ENCODE results near the gene DPPA4.
A peak's percentile ranks its signal among the peaks of the same experiment; 100 is the strongest.
"Not testable (repeated sequence)": the region's sequence is repeated elsewhere in the genome, so short reads cannot be mapped to it uniquely, and the experiment has no call there.

Gene DPPA4

GRCh38 chr3:109337393-109337792 is at the start of gene DPPA4:
TSS of gene DPPA4 (minus strand) at chr3:109337546. CDS start at chr3:109337517, 29 bp downstream.
- peaks cover 22% of the 10 kb centered on the region for H3K4me1 Mint-ChIP-seq
- peaks cover 40% of the 10 kb centered on the region for H3K27me3 Mint-ChIP-seq
- no peak within 1 kb of the TSS for H3K27ac Mint-ChIP-seq
- DNase-seq: no peak
- no peaks in the 10 kb centered on the region for H3K9me3 Mint-ChIP-seq
- no peak for ATAC-seq
- peak within 1 kb of the TSS; percentile 74 to 93 for H3K4me3 Mint-ChIP-seq

- H3K4me3 Mint-ChIP-seq: no peak overlapping the region
- H3K4me1 Mint-ChIP-seq: no peaks in the 10 kb centered on the region
- H3K9me3 Mint-ChIP-seq: no peaks in the 10 kb centered on the region
- H3K27ac Mint-ChIP-seq: no peak overlapping the region
- ATAC-seq (no peak), DNase-seq (no peak)
- H3K27me3 Mint-ChIP-seq: no peaks in the 10 kb centered on the region
These were observed 48.3 kb upstream of the DPPA4 start for GRCh38 chr3:109385442-109386318.

- no peak overlapping the region for H3K4me3 Mint-ChIP-seq
- no peaks in the 10 kb centered on the region for H3K27me3 Mint-ChIP-seq
- ATAC-seq (no peak), DNase-seq (no peak)
- no peak overlapping the region for H3K27ac Mint-ChIP-seq
- H3K9me3 Mint-ChIP-seq: no peaks in the 10 kb centered on the region
- no peaks in the 10 kb centered on the region for H3K4me1 Mint-ChIP-seq
These were observed 46.8 kb upstream of the DPPA4 start for GRCh38 chr3:109384164-109384563.

- no peak overlapping the region for H3K4me3 Mint-ChIP-seq
- no peaks in the 10 kb centered on the region for H3K27me3 Mint-ChIP-seq
- no peak overlapping the region for H3K27ac Mint-ChIP-seq
- no peak for DNase-seq
- ATAC-seq: no peak
- no peaks in the 10 kb centered on the region for H3K4me1 Mint-ChIP-seq
- H3K9me3 Mint-ChIP-seq: no peaks in the 10 kb centered on the region
These were observed 45.2 kb upstream of the DPPA4 start for GRCh38 chr3:109382588-109382987.

- ATAC-seq: no peak
- Mint-ChIP-seq H3K9me3 (no peaks in the 10 kb centered on the region), H3K4me1 (no peaks in the 10 kb centered on the region), H3K27me3 (no peaks in the 10 kb centered on the region), H3K4me3 (no peak overlapping the region), H3K27ac (no peak overlapping the region)
- DNase-seq: no peak
These were observed 38.6 kb upstream of the DPPA4 start for GRCh38 chr3:109375975-109376374.

GRCh38 chr3:109374434-109374833 is 37.1 kb upstream of the DPPA4 start:
- not testable (repeated sequence) for DNase-seq, H3K9me3 Mint-ChIP-seq, ATAC-seq, H3K4me3 Mint-ChIP-seq, H3K4me1 Mint-ChIP-seq, H3K27me3 Mint-ChIP-seq
- H3K27ac Mint-ChIP-seq: peak overlapping the region in 1 of 2 donors; percentile 48

GRCh38 chr3:109373933-109374332 is 36.6 kb upstream of the DPPA4 start:
- ATAC-seq: no peak
- Mint-ChIP-seq H3K4me1 (no peaks in the 10 kb centered on the region), H3K4me3 (no peak overlapping the region), H3K9me3 (no peaks in the 10 kb centered on the region), H3K27ac (no peak overlapping the region), H3K27me3 (no peaks in the 10 kb centered on the region)
- no peak for DNase-seq

GRCh38 chr3:109372639-109373038 is 35.3 kb upstream of the DPPA4 start:
- Mint-ChIP-seq H3K4me3 (no peak overlapping the region), H3K27ac (no peak overlapping the region), H3K4me1 (no peaks in the 10 kb centered on the region), H3K27me3 (no peaks in the 10 kb centered on the region), H3K9me3 (no peaks in the 10 kb centered on the region)
- DNase-seq: no peak
- ATAC-seq: no peak

GRCh38 chr3:109369510-109369909 is 32.2 kb upstream of the DPPA4 start:
- Mint-ChIP-seq H3K27me3 (no peaks in the 10 kb centered on the region), H3K9me3 (no peaks in the 10 kb centered on the region), H3K4me1 (no peaks in the 10 kb centered on the region), H3K4me3 (no peak overlapping the region), H3K27ac (no peak overlapping the region)
- no peak for ATAC-seq
- DNase-seq: no peak

- Mint-ChIP-seq H3K9me3 (no peaks in the 10 kb centered on the region), H3K4me1 (no peaks in the 10 kb centered on the region), H3K27ac (no peak overlapping the region), H3K4me3 (no peak overlapping the region), H3K27me3 (no peaks in the 10 kb centered on the region)
- DNase-seq (no peak), ATAC-seq (no peak)
These were observed 26.7 kb upstream of the DPPA4 start for GRCh38 chr3:109364088-109364487.

GRCh38 chr3:109363634-109364033 is 26.3 kb upstream of the DPPA4 start:
- Mint-ChIP-seq H3K27me3 (no peaks in the 10 kb centered on the region), H3K4me3 (no peak overlapping the region), H3K4me1 (no peaks in the 10 kb centered on the region), H3K27ac (no peak overlapping the region), H3K9me3 (no peaks in the 10 kb centered on the region)
- ATAC-seq (no peak), DNase-seq (no peak)

GRCh38 chr3:109362823-109363222 is 25.5 kb upstream of the DPPA4 start:
- Mint-ChIP-seq H3K27ac (no peak overlapping the region), H3K27me3 (no peaks in the 10 kb centered on the region), H3K4me1 (no peaks in the 10 kb centered on the region), H3K9me3 (no peaks in the 10 kb centered on the region), H3K4me3 (no peak overlapping the region)
- ATAC-seq (no peak), DNase-seq (no peak)

- peak overlapping the region in 1 of 2 donors; percentile 54 for H3K27ac Mint-ChIP-seq
- not testable (repeated sequence) for H3K27me3 Mint-ChIP-seq, H3K4me1 Mint-ChIP-seq, DNase-seq, H3K9me3 Mint-ChIP-seq, H3K4me3 Mint-ChIP-seq, ATAC-seq
These were observed 21.5 kb upstream of the DPPA4 start for GRCh38 chr3:109358809-109359208.

GRCh38 chr3:109356442-109357155 is 19.3 kb upstream of the DPPA4 start:
- Mint-ChIP-seq H3K4me3 (no peak overlapping the region), H3K4me1 (no peaks in the 10 kb centered on the region), H3K27me3 (no peaks in the 10 kb centered on the region), H3K9me3 (no peaks in the 10 kb centered on the region), H3K27ac (no peak overlapping the region)
- DNase-seq (no peak), ATAC-seq (no peak)

GRCh38 chr3:109355625-109356441 is 18.5 kb upstream of the DPPA4 start:
- H3K9me3 Mint-ChIP-seq: no peaks in the 10 kb centered on the region
- H3K4me1 Mint-ChIP-seq: no peaks in the 10 kb centered on the region
- no peak overlapping the region for H3K27ac Mint-ChIP-seq
- DNase-seq: no peak
- H3K4me3 Mint-ChIP-seq: no peak overlapping the region
- no peak for ATAC-seq
- H3K27me3 Mint-ChIP-seq: no peaks in the 10 kb centered on the region

GRCh38 chr3:109353057-109353456 is 15.7 kb upstream of the DPPA4 start:
- ATAC-seq: no peak
- Mint-ChIP-seq H3K9me3 (no peaks in the 10 kb centered on the region), H3K4me1 (no peaks in the 10 kb centered on the region), H3K4me3 (no peak overlapping the region), H3K27ac (no peak overlapping the region), H3K27me3 (no peaks in the 10 kb centered on the region)
- DNase-seq: no peak
